Measurements from ENCODE around the gene KREMEN1. TPM values are rescaled to one million over a fixed set of nuclear protein-coding genes. Genes with fewer than 3 reads are reported as not detected.
"Not testable (repeated sequence)": the region's sequence is repeated elsewhere in the genome, so short reads cannot be mapped to it uniquely, and the experiment has no call there.

The KREMEN1 gene
- total RNA-seq, 1 donor from 2014 or later: not detected

GRCh38 chr22:29098296-29098695 lies 25.5 kb downstream of the KREMEN1 start:
- intact Hi-C loops (cut with micrococcal nuclease): no loop called here

GRCh38 chr22:29102300-29102699 lies 29.5 kb downstream of the KREMEN1 start:
- intact Hi-C loops (cut with micrococcal nuclease): no loop called here

GRCh38 chr22:29103121-29103520 lies 30.3 kb downstream of the KREMEN1 start:
- intact Hi-C loops (cut with micrococcal nuclease): no loop called here

- intact Hi-C loops (cut with micrococcal nuclease): no loop called here
These were observed 32.6 kb downstream of the KREMEN1 start for GRCh38 chr22:29105468-29105867.

- intact Hi-C loops (cut with micrococcal nuclease): no loop called here
These were observed 34.0 kb downstream of the KREMEN1 start for GRCh38 chr22:29106839-29107238.

GRCh38 chr22:29108137-29108536 lies 35.3 kb downstream of the KREMEN1 start:
- intact Hi-C loops (cut with micrococcal nuclease): no loop called here

- intact Hi-C loops (cut with micrococcal nuclease): no loop called here
These were observed 37.0 kb downstream of the KREMEN1 start for GRCh38 chr22:29109822-29110221.

GRCh38 chr22:29110946-29111345 lies 38.1 kb downstream of the KREMEN1 start:
- intact Hi-C loops (cut with micrococcal nuclease): no loop called here

GRCh38 chr22:29112121-29112520 lies 39.3 kb downstream of the KREMEN1 start:
- intact Hi-C loops (cut with micrococcal nuclease): no loop called here

- intact Hi-C loops (cut with micrococcal nuclease): no loop called here
These were observed 39.8 kb downstream of the KREMEN1 start for GRCh38 chr22:29112681-29113080.

- intact Hi-C loops (cut with micrococcal nuclease): no loop called here
These were observed 40.5 kb downstream of the KREMEN1 start for GRCh38 chr22:29113319-29113718.

- intact Hi-C loops (cut with micrococcal nuclease): no loop called here
These were observed 41.6 kb downstream of the KREMEN1 start for GRCh38 chr22:29114392-29114791.

GRCh38 chr22:29115682-29116288 lies 43.0 kb downstream of the KREMEN1 start:
- intact Hi-C loops (cut with micrococcal nuclease): no loop called here

GRCh38 chr22:29116397-29117123 lies 43.7 kb downstream of the KREMEN1 start:
- intact Hi-C loops (cut with micrococcal nuclease): no loop called here

GRCh38 chr22:29117799-29118477 lies 45.1 kb downstream of the KREMEN1 start:
- intact Hi-C loops (cut with micrococcal nuclease): no loop called here

GRCh38 chr22:29120098-29120912 lies 47.5 kb downstream of the KREMEN1 start:
- intact Hi-C loops (cut with micrococcal nuclease): not testable (repeated sequence)

GRCh38 chr22:29121124-29121523 lies 48.3 kb downstream of the KREMEN1 start:
- intact Hi-C loops (cut with micrococcal nuclease): no loop called here

- intact Hi-C loops (cut with micrococcal nuclease): no loop called here
These were observed 49.2 kb downstream of the KREMEN1 start for GRCh38 chr22:29122041-29122440.

- intact Hi-C loops (cut with micrococcal nuclease): no loop called here
These were observed 52.1 kb downstream of the KREMEN1 start for GRCh38 chr22:29124777-29125442.

- intact Hi-C loops (cut with micrococcal nuclease): no loop called here
These were observed 52.6 kb downstream of the KREMEN1 start for GRCh38 chr22:29125443-29125778.

GRCh38 chr22:29125844-29126243 lies 53.0 kb downstream of the KREMEN1 start:
- intact Hi-C loops (cut with micrococcal nuclease): no loop called here

All from T-helper 1 cell treated with Interleukin-12 subunit alpha and Interleukin-12 subunit beta and Interleukin-4 antibody, amounts not matched to agents 30 ng/mL and 1 ng/mL, for 36 hours (primary cell).